Prostate gland (tissue), 2 donors: ENCODE data around the gene SACM1L. TPM values are rescaled to one million over a fixed set of nuclear protein-coding genes. Genes with fewer than 3 reads are reported as not detected.

ENCODE experiments used
- DNase-seq: peaks from one replicate; pipeline ENCODE4 v3.0.0-alpha.2; 2019; ENCODE audit warnings: low spot score
- H3K27ac ChIP-seq, 2 donors: fragments of 200-600 bp; sonication (generic); 2 replicates each; pipeline ENCODE4 v1.5.1; 2017 to 2019
- H3K27me3 ChIP-seq: fragments of 200-600 bp; sonication (generic); replicated peaks from 2 replicates; pipeline ENCODE4 v1.5.1; 2019; ENCODE audit not compliant: insufficient read depth
- H3K36me3 ChIP-seq, 2 donors: fragments of 200-600 bp; sonication (generic); 1 replicate in 1 of 2; 2 replicates in 1 of 2; pipeline versions ENCODE4 v1.5.1 to v1.8.1; 2017 to 2019
- H3K4me1 ChIP-seq: fragments of 200-600 bp; sonication (generic); replicated peaks from 2 replicates; pipeline ENCODE4 v1.5.1; 2019
- H3K4me3 ChIP-seq, 2 donors: fragments of 200-600 bp; sonication (generic); 2 replicates each; pipeline ENCODE4 v1.5.1; 2017 to 2019
- H3K9me3 ChIP-seq: fragments of 200-600 bp; sonication (generic); 2 replicates; pipeline ENCODE4 v1.5.1; 2017
- POLR2A ChIP-seq: fragments of 450-650 bp; IDR thresholded peaks from one replicate; pipeline ENCODE4 v1.6.1; 2016; ENCODE audit warnings: antibody characterized with exemption, mild to moderate bottlenecking
- POLR2AphosphoS5 ChIP-seq: sonication (generic); formaldehyde crosslinking; IDR thresholded peaks from one replicate; pipeline ENCODE4 v1.6.1; 2017; ENCODE audit warnings: antibody characterized with exemption
- WGBS: methylation state at CpG from one replicate; pipeline ENCODE4 v1.1.5; 2018; 5-methylcytosine and 5-hydroxymethylcytosine counted together
- intact Hi-C: fragments of 100-400 bp; cut with DNase I; formaldehyde crosslinking; loops from one replicate; pipeline ENCODE4 v1.14.2; 2022
- small RNA-seq, 2 donors: library from RNA; depleted of rRNA; stranded (forward); fragments of <200 nt; gene quantifications; one replicate each; pipeline ENCODE3, GENCODE V24; 2016
- total RNA-seq, 2 donors: library from RNA; depleted of rRNA; stranded (reverse); fragments of >200 nt; gene quantifications; one replicate each; pipeline ENCODE4 v1.1.0, GENCODE V29; 2016
- TF ChIP-seq, protein P1 (sequence below), 4 experiments: fragments of 200-600 bp in 2 of 4; fragments of 450-650 bp in 2 of 4; sonication (generic) in 2 of 4; IDR thresholded peaks; 1 replicate in 3 of 4; 2 replicates in 1 of 4; pipeline ENCODE4 v1.5.1; 2016 to 2019; ENCODE audit warnings: antibody characterized with exemption in 4 of 4, mild to moderate bottlenecking in 2 of 4, moderate library complexity in 2 of 4

Gene SACM1L
- total RNA-seq, 2 donors from 2014 or later: 56.6 to 62.8 TPM

DNA sequence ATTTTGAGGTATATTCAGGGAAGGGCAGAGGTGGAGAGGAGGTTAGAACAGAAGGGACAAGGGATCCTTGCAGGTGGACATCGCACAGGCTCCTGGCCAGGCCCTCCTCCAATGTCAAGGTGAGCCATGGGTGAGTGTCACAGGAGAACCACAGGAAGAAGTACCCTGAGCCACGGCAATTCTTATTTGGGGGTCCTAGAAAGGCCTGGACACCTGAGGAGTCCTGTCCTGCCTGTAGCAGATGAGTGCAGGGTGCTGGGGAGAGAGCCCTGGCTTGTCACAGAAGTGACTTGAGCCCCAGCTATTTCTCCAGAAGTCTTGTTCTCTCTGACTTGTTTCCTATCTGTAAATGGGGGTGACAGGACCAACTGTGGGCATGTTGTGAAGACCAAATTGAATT, 102.8 kb downstream of the SACM1L start:
- DNase-seq: no peak
- TF ChIP-seq POLR2AphosphoS5: no peak
- no peak for TF ChIP-seq POLR2A
- TF ChIP-seq, protein P1, sequence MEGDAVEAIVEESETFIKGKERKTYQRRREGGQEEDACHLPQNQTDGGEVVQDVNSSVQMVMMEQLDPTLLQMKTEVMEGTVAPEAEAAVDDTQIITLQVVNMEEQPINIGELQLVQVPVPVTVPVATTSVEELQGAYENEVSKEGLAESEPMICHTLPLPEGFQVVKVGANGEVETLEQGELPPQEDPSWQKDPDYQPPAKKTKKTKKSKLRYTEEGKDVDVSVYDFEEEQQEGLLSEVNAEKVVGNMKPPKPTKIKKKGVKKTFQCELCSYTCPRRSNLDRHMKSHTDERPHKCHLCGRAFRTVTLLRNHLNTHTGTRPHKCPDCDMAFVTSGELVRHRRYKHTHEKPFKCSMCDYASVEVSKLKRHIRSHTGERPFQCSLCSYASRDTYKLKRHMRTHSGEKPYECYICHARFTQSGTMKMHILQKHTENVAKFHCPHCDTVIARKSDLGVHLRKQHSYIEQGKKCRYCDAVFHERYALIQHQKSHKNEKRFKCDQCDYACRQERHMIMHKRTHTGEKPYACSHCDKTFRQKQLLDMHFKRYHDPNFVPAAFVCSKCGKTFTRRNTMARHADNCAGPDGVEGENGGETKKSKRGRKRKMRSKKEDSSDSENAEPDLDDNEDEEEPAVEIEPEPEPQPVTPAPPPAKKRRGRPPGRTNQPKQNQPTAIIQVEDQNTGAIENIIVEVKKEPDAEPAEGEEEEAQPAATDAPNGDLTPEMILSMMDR (IDR thresholded peaks at IDR 0.05): no peak
- Histone ChIP-seq H3K27ac (no peak overlapping the region), H3K27me3 (no peaks in the 10 kb centered on the region), H3K9me3 (no peaks in the 10 kb centered on the region), H3K36me3 (no peaks in the 10 kb centered on the region), H3K4me3 (no peak overlapping the region), H3K4me1 (peaks cover 5% of the 10 kb centered on the region)
- intact Hi-C loops: no loop called here
- WGBS: 100% methylated on average over 2 of the region's 2 CpGs

- TF ChIP-seq POLR2A: no peak
- no peak for TF ChIP-seq POLR2AphosphoS5
- TF ChIP-seq, protein P1 (IDR thresholded peaks at IDR 0.05): no peak
- no peaks in the 10 kb centered on the region for H3K9me3 ChIP-seq
- H3K27me3 ChIP-seq: no peaks in the 10 kb centered on the region
- 92% methylated on average over 7 of the region's 7 CpGs for WGBS
- H3K4me3 ChIP-seq: no peak overlapping the region
- intact Hi-C loops: no loop called here
- H3K4me1 ChIP-seq: peaks cover 5% of the 10 kb centered on the region
- no peak overlapping the region for H3K27ac ChIP-seq
- H3K36me3 ChIP-seq: no peaks in the 10 kb centered on the region
- DNase-seq: no peak
These were observed 103.4 kb downstream of the SACM1L start for GRCh38 chr3:45792516-45793172.

DNA sequence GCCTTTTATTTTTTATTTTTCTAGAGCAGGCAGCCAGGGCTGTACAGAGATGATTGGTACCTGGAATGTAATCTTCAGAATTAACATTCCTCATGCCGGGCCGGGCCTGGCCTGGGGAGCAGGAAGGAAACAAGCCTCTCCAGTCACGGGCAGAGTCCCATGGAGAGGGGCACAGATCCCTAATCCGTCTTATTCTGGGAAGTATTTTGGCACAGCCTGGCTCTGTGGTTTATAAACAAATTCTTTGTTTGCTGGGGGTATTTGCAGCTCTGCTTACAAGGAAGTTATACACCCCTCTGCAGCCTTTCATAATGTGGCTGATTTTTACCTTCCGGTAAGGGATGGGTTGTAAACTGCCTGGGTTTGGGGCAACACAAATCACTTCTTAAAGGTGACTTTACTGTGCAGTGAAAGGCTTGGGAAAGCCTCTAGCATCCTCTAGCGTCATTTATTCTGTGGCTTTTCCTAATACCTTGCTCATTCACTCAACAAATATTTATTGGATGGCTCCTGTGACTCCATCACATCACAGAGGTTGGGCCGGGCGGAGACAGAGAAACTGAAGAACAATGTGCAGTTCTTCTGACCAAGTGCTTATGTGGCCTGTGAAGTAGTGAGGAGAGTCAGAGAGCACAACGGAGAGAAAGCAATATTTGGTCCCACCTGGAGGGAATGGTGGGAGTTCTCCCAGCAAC, 104.4 kb downstream of the SACM1L start:
- H3K27me3 ChIP-seq: no peaks in the 10 kb centered on the region
- H3K27ac ChIP-seq: no peak overlapping the region
- intact Hi-C loops: no loop called here
- no peaks in the 10 kb centered on the region for H3K9me3 ChIP-seq
- TF ChIP-seq POLR2A (no peak), POLR2AphosphoS5 (no peak)
- TF ChIP-seq, protein P1 (IDR thresholded peaks at IDR 0.05): no peak
- peaks cover 5% of the 10 kb centered on the region for H3K4me1 ChIP-seq
- H3K36me3 ChIP-seq: no peaks in the 10 kb centered on the region
- 49% methylated on average over 9 of the region's 9 CpGs for WGBS
- H3K4me3 ChIP-seq: no peak overlapping the region
- DNase-seq: no peak

GRCh38 chr3:45794177-45794560, 105.0 kb downstream of the SACM1L start:
- TF ChIP-seq, protein P1 (IDR thresholded peaks at IDR 0.05): no peak
- TF ChIP-seq POLR2A: no peak
- no peak for TF ChIP-seq POLR2AphosphoS5
- Histone ChIP-seq H3K27ac (no peak overlapping the region), H3K36me3 (no peaks in the 10 kb centered on the region), H3K4me3 (no peak overlapping the region), H3K9me3 (no peaks in the 10 kb centered on the region), H3K4me1 (peaks cover 5% of the 10 kb centered on the region), H3K27me3 (no peaks in the 10 kb centered on the region)
- 96% methylated on average over 5 of the region's 5 CpGs for WGBS
- no peak for DNase-seq
- intact Hi-C loops: no loop called here

- WGBS: 90% methylated on average over 1 of the region's 1 CpG
- no peak overlapping the region for H3K27ac ChIP-seq
- no peaks in the 10 kb centered on the region for H3K36me3 ChIP-seq
- H3K9me3 ChIP-seq: no peaks in the 10 kb centered on the region
- no peak for DNase-seq
- no peaks in the 10 kb centered on the region for H3K27me3 ChIP-seq
- H3K4me1 ChIP-seq: peaks cover 5% of the 10 kb centered on the region
- intact Hi-C loops: no loop called here
- no peak for TF ChIP-seq POLR2AphosphoS5
- H3K4me3 ChIP-seq: no peak overlapping the region
These were observed 105.5 kb downstream of the SACM1L start for GRCh38 chr3:45794660-45795059.

Small RNA genes lying within 50 kb of the gene (small RNA-seq; reads per million reads assigned to genes)
- gene RN7SL145P: 0 reads per million in 2 donors

Other genes with a start within 250 kb of the SACM1L start
- gene LIMD1, start 94.6 kb upstream of the SACM1L start, total RNA-seq: 10 to 100 TPM; 34.2 to 40.2 TPM
- 1 to 10 TPM in 1 of 2 donors, not detected in 1; 1.6 TPM for gene SLC6A20, start 107.1 kb downstream of the SACM1L start, total RNA-seq
- 10 to 100 TPM; 23.2 to 28.9 TPM for gene LZTFL1, start 152.7 kb downstream of the SACM1L start, total RNA-seq
- gene CCR9, start 197.1 kb downstream of the SACM1L start, total RNA-seq: under 1 TPM in 1 of 2 donors, not detected in 1; 0.09 TPM